ENCODE data around the gene MLLT10. TPM values are rescaled to one million over a fixed set of nuclear protein-coding genes. Genes with fewer than 3 reads are reported as not detected.

Gene MLLT10
- total RNA-seq, 1 donor from 2014 or later, result 50.6 TPM

GRCh38 chr10:21501731-21502347 is 32.2 kb upstream of the MLLT10 start:
- no peak overlapping the region for H3K27ac Mint-ChIP-seq (ENCODE audit: unreplicated experiment)
- no peak for DNase-seq (ENCODE audit: low spot score)
- H3K9me3 Mint-ChIP-seq (ENCODE audit: unreplicated experiment), result no peaks in the 10 kb centered on the region
- no peak for TF ChIP-seq CTCF (IDR thresholded peaks at IDR 0.05; ENCODE audit: unreplicated experiment)
- peaks cover 22% of the 10 kb centered on the region for H3K27me3 Mint-ChIP-seq (ENCODE audit: unreplicated experiment)
- H3K4me3 Mint-ChIP-seq (ENCODE audit: unreplicated experiment), result no peak overlapping the region
- H3K36me3 Mint-ChIP-seq (ENCODE audit: low read depth, unreplicated experiment), result no peaks in the 10 kb centered on the region
- H3K4me1 Mint-ChIP-seq (ENCODE audit: unreplicated experiment), result peaks cover 57% of the 10 kb centered on the region

GRCh38 chr10:21502348-21502740 is 31.7 kb upstream of the MLLT10 start:
- peaks cover 61% of the 10 kb centered on the region for H3K4me1 Mint-ChIP-seq (ENCODE audit: unreplicated experiment)
- no peaks in the 10 kb centered on the region for H3K36me3 Mint-ChIP-seq (ENCODE audit: low read depth, unreplicated experiment)
- no peak for TF ChIP-seq CTCF (IDR thresholded peaks at IDR 0.05; ENCODE audit: unreplicated experiment)
- no peaks in the 10 kb centered on the region for H3K9me3 Mint-ChIP-seq (ENCODE audit: unreplicated experiment)
- DNase-seq (ENCODE audit: low spot score), result no peak
- H3K4me3 Mint-ChIP-seq (ENCODE audit: unreplicated experiment), result no peak overlapping the region
- no peak overlapping the region for H3K27ac Mint-ChIP-seq (ENCODE audit: unreplicated experiment)
- peaks cover 26% of the 10 kb centered on the region for H3K27me3 Mint-ChIP-seq (ENCODE audit: unreplicated experiment)

DNA sequence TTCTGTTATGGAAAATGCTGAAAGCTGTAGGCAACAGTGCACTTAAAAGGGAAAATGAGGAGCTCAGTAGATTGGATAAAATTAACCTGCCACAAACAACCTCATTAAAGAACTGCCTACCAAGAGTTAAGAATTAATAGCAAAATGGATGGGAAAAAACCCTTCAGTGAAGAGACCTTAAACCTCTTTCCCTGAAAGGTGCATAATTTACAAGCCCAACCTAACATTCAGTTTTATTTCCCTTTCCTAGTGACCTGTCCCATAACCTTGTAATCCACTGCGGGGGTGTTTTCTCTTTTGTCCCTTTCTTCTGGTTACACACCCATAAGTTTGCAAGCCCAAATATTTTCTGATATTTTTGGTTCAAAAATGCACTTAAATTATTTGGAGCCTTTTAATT is 30.5 kb upstream of the MLLT10 start:
- no peaks in the 10 kb centered on the region for H3K9me3 Mint-ChIP-seq (ENCODE audit: unreplicated experiment)
- H3K27ac Mint-ChIP-seq (ENCODE audit: unreplicated experiment), result no peak overlapping the region
- H3K36me3 Mint-ChIP-seq (ENCODE audit: low read depth, unreplicated experiment), result peaks cover 3% of the 10 kb centered on the region
- no peak for DNase-seq (ENCODE audit: low spot score)
- H3K4me1 Mint-ChIP-seq (ENCODE audit: unreplicated experiment), result peaks cover 60% of the 10 kb centered on the region
- H3K4me3 Mint-ChIP-seq (ENCODE audit: unreplicated experiment), result no peak overlapping the region
- peaks cover 31% of the 10 kb centered on the region for H3K27me3 Mint-ChIP-seq (ENCODE audit: unreplicated experiment)
- no peak for TF ChIP-seq CTCF (IDR thresholded peaks at IDR 0.05; ENCODE audit: unreplicated experiment)

DNA sequence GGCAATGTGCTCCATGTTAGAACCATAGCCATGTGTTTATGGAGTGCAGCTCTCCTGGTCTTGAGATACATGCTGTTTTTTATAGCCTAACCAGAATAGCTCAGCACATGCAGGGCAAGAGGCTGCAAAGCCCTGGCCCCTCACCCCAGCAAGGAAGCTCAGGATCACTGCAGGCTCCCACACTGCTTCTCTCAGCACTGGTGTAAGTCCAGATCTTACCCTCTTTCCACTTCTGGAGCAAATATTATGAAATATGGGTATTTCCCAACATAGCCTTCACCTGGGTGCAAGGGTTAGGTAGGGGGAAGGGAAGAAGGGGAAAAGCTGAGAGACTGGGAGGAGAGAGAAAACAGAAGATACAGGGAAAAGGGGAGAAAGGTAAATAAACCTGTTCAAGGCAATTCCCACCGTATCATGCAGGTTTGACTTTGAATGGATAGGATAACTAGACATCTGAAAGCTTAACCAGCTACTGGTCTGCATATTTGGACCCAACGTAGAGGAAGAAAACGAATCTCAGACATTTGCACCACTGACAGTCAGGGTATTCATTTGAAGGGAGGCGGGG is 28.2 kb upstream of the MLLT10 start:
- Mint-ChIP-seq H3K36me3 (ENCODE audit: low read depth, unreplicated experiment) (peaks cover 3% of the 10 kb centered on the region), H3K4me1 (ENCODE audit: unreplicated experiment) (peaks cover 57% of the 10 kb centered on the region), H3K9me3 (ENCODE audit: unreplicated experiment) (no peaks in the 10 kb centered on the region), H3K27ac (ENCODE audit: unreplicated experiment) (no peak overlapping the region), H3K4me3 (ENCODE audit: unreplicated experiment) (no peak overlapping the region), H3K27me3 (ENCODE audit: unreplicated experiment) (peaks cover 26% of the 10 kb centered on the region)
- no peak for DNase-seq (ENCODE audit: low spot score)
- TF ChIP-seq CTCF (IDR thresholded peaks at IDR 0.05; ENCODE audit: unreplicated experiment), result no peak

DNA sequence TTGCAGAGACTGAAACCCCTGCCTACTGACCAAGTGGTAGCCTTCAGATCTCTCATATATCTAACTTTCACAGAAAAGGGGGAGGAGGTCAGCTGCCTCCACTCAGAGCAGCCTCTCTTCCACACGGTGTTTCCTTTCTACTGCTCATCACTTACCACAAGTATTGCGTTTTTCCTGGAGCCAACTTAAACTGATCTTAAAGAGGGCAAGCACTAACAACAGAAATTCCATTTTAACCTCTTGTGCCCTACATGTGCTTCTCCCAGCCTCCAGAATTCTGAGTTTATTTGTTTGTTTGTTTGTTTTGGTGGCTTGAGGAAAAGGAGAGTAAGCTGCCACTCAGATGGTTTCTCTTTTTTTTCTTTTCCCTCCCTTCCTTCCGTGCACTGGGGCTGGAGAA is 27.7 kb upstream of the MLLT10 start:
- Mint-ChIP-seq H3K9me3 (ENCODE audit: unreplicated experiment) (no peaks in the 10 kb centered on the region), H3K36me3 (ENCODE audit: low read depth, unreplicated experiment) (peaks cover 3% of the 10 kb centered on the region), H3K27ac (ENCODE audit: unreplicated experiment) (peak overlapping the region; percentile 59), H3K27me3 (ENCODE audit: unreplicated experiment) (peaks cover 28% of the 10 kb centered on the region), H3K4me3 (ENCODE audit: unreplicated experiment) (peak overlapping the region; percentile 13), H3K4me1 (ENCODE audit: unreplicated experiment) (peaks cover 57% of the 10 kb centered on the region)
- DNase-seq (ENCODE audit: low spot score), result no peak
- no peak for TF ChIP-seq CTCF (IDR thresholded peaks at IDR 0.05; ENCODE audit: unreplicated experiment)
